PC-9 (cell line): ENCODE results near the gene ERP27. TPM values are rescaled to one million over a fixed set of nuclear protein-coding genes. Genes with fewer than 3 reads are reported as not detected.

Experiments used
- Bru-seq: library from RNA; stranded (reverse); fragments of 400-500 nt; gene quantifications from one replicate; lab custom pipeline; 2021; lab: Mats Ljungman, UMichigan
- BruChase-seq, 2 experiments: library from RNA; stranded (reverse); fragments of 400-500 nt; gene quantifications; one replicate each; lab custom pipeline; 2021; lab: Mats Ljungman, UMichigan
- BruUV-seq: library from RNA; stranded (reverse); fragments of 400-500 nt; replicated peaks from 2 replicates; lab custom pipeline; 2021; lab: Mats Ljungman, UMichigan
- CTCF ChIA-PET: fragments of 300-600 bp; sonication (Branson Sonifier 250); formaldehyde crosslinking; loops from one replicate; lab custom pipeline; 2022; ENCODE audit warnings: antibody characterized with exemption; lab: Charles Lee
- POLR2A ChIA-PET: fragments of 300-600 bp; sonication (Branson Sonifier 250); formaldehyde crosslinking; loops from one replicate; lab custom pipeline; 2022; ENCODE audit warnings: antibody characterized with exemption; ENCODE audit not compliant: unreplicated experiment; lab: Charles Lee
- DNase-seq, 2 experiments: peaks; one replicate each; pipeline versions ENCODE4 v3.0.0 to v3.0.0-alpha.2; 2015 to 2022; ENCODE audit warnings: mixed read lengths in 1 of 2
- H2AFZ ChIP-seq: fragments of 200-600 bp; sonication (generic); 2 replicates; pipeline ENCODE4 v1.8.1; 2017; ENCODE audit warnings: antibody characterized with exemption
- H3F3A ChIP-seq: fragments of 200-600 bp; sonication (generic); 2 replicates; pipeline ENCODE4 v1.8.1; 2017; ENCODE audit warnings: antibody characterized with exemption, mild to moderate bottlenecking, low read depth; ENCODE audit not compliant: insufficient read depth
- H3K27ac ChIP-seq: fragments of 200-600 bp; sonication (generic); 2 replicates; pipeline ENCODE4 v1.6.1; 2016; ENCODE audit warnings: mixed run types
- H3K27me3 ChIP-seq: fragments of 200-600 bp; sonication (generic); 2 replicates; pipeline ENCODE4 v1.6.1; 2016; ENCODE audit warnings: low read depth, mixed run types; ENCODE audit not compliant: insufficient read depth
- H3K36me3 ChIP-seq: fragments of 200-600 bp; sonication (generic); 2 replicates; pipeline ENCODE4 v1.6.1; 2016; ENCODE audit warnings: low read depth, mixed run types
- H3K4me1 ChIP-seq: fragments of 200-600 bp; sonication (generic); replicated peaks from 2 replicates; pipeline ENCODE4 v1.6.1; 2016; ENCODE audit warnings: mixed run types; ENCODE audit not compliant: insufficient read depth
- H3K4me2 ChIP-seq: fragments of 200-600 bp; sonication (generic); 2 replicates; pipeline ENCODE4 v1.6.1; 2017; ENCODE audit warnings: mixed run types
- H3K4me3 ChIP-seq: fragments of 200-600 bp; sonication (generic); 2 replicates; pipeline ENCODE4 v1.6.1; 2016; ENCODE audit warnings: mixed run types
- H3K79me2 ChIP-seq: fragments of 200-600 bp; sonication (generic); 2 replicates; pipeline ENCODE4 v1.6.1; 2017; ENCODE audit warnings: low read depth, mixed run types
- H3K9me2 ChIP-seq: fragments of 200-600 bp; sonication (generic); 2 replicates; pipeline ENCODE4 v1.8.1; 2017; ENCODE audit warnings: mild to moderate bottlenecking; ENCODE audit not compliant: insufficient read depth
- H3K9me3 ChIP-seq: fragments of 200-600 bp; sonication (generic); 2 replicates; pipeline ENCODE4 v1.8.1; 2016; ENCODE audit warnings: low read depth; ENCODE audit not compliant: insufficient read depth
- H4K20me1 ChIP-seq: fragments of 200-600 bp; sonication (generic); 2 replicates; pipeline ENCODE4 v1.8.1; 2017; ENCODE audit not compliant: insufficient read depth
- EZH2 ChIP-seq: fragments of 200-600 bp; sonication (generic); IDR thresholded peaks from 2 replicates; pipeline ENCODE4 v1.8.0; 2017; ENCODE audit warnings: antibody characterized with exemption, low read depth
- intact Hi-C: fragments of 100-400 bp; cut with micrococcal nuclease; formaldehyde crosslinking; loops from one replicate; pipeline ENCODE4 v1.10.0; 2022; ENCODE audit not compliant: unreplicated experiment
- long read RNA-seq: library from polyadenylated mRNA; stranded (forward); transcript quantifications from one replicate; pipeline ENCODE4 v2.0.0, GENCODE V29; 2022
- total RNA-seq: library from RNA; stranded (reverse); gene quantifications from 2 replicates; pipeline ENCODE4 v1.2.3, GENCODE V29; 2021
- TF ChIP-seq, protein P1 (sequence below): fragments of 200-600 bp; sonication (generic); conservative IDR thresholded peaks from 2 replicates; pipeline ENCODE4 v1.6.1; 2017; ENCODE audit warnings: mixed run types, antibody characterized with exemption, mild to moderate bottlenecking, moderate library complexity

ERP27 gene
- total RNA-seq (14.9 and 33.4 TPM in 2 replicates), Bru-seq, nascent RNA (percentile 67 among the genes with signal in this experiment), BruChase-seq, experiment 1, labeled RNA remaining after a 2-hour chase (percentile 52 among the genes with signal in this experiment), BruChase-seq, experiment 2, labeled RNA remaining after a 6-hour chase (percentile 64 among the genes with signal in this experiment)
- long read RNA-seq, transcript ERP27-202 (5 exons, 993 nt): major isoform, 86 of 98 reads
- long read RNA-seq, partial matches to known transcripts: 9 of 98 reads
- long read RNA-seq, other reads (novel, unspliced or antisense): 3 of 98 reads

DNA sequence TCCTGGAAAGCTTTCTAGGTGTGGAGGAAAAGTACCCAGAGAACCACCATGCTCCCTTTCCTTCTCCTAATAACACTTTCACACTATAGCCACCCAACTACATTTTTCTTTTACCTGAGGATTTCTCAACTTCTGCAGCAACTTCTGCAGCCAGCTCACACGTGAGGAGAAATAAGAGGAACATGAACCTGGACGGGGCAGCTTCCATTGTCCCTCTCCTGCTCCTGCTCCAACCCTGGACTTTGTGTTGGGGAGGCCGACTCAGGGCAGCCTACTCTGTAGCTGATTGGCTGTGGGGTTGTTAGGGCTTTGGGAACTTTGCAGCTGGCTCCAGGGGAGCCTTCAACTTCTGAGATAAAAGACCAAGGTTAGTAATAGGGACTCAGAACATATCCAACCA is at the start of gene ERP27:
ERP27 (minus strand) TSS at position 237 of the 400 bp plus-strand sequence; CDS start at position 208, 29 bp downstream.
- Histone ChIP-seq H3K79me2 (no peaks in the 10 kb centered on the region), H3K4me1 (peaks cover 26% of the 10 kb centered on the region), H2AFZ (no peak within 1 kb of the TSS), H3K9me2 (no peaks in the 10 kb centered on the region), H3K27me3 (no peaks in the 10 kb centered on the region), H3K4me2 (no peak within 1 kb of the TSS), H3F3A (peaks cover 13% of the 10 kb centered on the region; the same call in 1 of the 2 replicates), H3K27ac (no peak within 1 kb of the TSS), H3K36me3 (peaks cover 24% of the 10 kb centered on the region; the same call in 1 of the 2 replicates), H3K9me3 (peaks cover 9% of the 10 kb centered on the region), H3K4me3 (no peak within 1 kb of the TSS), H4K20me1 (no peaks in the 10 kb centered on the region)
- no TSS peak for BruUV-seq
- TF ChIP-seq EZH2: no peak
- TF ChIP-seq, protein P1, sequence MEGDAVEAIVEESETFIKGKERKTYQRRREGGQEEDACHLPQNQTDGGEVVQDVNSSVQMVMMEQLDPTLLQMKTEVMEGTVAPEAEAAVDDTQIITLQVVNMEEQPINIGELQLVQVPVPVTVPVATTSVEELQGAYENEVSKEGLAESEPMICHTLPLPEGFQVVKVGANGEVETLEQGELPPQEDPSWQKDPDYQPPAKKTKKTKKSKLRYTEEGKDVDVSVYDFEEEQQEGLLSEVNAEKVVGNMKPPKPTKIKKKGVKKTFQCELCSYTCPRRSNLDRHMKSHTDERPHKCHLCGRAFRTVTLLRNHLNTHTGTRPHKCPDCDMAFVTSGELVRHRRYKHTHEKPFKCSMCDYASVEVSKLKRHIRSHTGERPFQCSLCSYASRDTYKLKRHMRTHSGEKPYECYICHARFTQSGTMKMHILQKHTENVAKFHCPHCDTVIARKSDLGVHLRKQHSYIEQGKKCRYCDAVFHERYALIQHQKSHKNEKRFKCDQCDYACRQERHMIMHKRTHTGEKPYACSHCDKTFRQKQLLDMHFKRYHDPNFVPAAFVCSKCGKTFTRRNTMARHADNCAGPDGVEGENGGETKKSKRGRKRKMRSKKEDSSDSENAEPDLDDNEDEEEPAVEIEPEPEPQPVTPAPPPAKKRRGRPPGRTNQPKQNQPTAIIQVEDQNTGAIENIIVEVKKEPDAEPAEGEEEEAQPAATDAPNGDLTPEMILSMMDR: no peak
- no peak for DNase-seq
- ChIA-PET CTCF (no interaction called here), POLR2A (interaction anchor here (0.6 kb wide), 1 partner anchor 163 kb away, joined by 5 read pairs; no protein-coding TSS in a partner anchor)
- intact Hi-C loops: no loop called here

DNA sequence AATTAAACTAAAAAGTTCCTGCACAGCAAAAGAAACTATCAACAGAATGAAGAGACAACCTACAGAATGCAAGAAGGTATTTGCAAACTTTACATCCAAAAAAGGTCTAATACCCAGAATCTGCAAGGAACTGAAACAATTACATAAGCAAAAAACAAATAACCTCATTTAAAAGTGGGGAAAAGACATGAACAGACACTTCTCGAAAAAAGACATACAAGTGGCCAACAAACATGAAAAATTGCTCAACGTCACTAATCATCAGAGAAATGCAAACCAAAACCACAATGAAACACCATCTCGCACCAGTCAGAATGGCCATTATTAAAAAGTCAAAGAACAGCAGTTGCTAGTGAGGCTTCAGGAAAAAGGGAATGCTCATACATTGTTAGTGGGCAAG is 49.7 kb upstream of the ERP27 start:
- Histone ChIP-seq H3K4me1 (no peaks in the 10 kb centered on the region), H3K9me3 (no peaks in the 10 kb centered on the region; the same call in 1 of the 2 replicates), H2AFZ (no peak overlapping the region), H3K27ac (no peak overlapping the region), H4K20me1 (no peaks in the 10 kb centered on the region), H3K36me3 (no peaks in the 10 kb centered on the region), H3K9me2 (peaks cover 4% of the 10 kb centered on the region; the same call in 1 of the 2 replicates), H3K27me3 (no peaks in the 10 kb centered on the region), H3K79me2 (no peaks in the 10 kb centered on the region), H3K4me3 (no peak overlapping the region), H3K4me2 (no peak overlapping the region), H3F3A (no peaks in the 10 kb centered on the region)
- intact Hi-C loops: no loop called here
- ChIA-PET POLR2A (no interaction called here), CTCF (no interaction called here)
- BruUV-seq: no TSS peak
- DNase-seq: no peak
- TF ChIP-seq, protein P1: no peak
- TF ChIP-seq EZH2: no peak

DNA sequence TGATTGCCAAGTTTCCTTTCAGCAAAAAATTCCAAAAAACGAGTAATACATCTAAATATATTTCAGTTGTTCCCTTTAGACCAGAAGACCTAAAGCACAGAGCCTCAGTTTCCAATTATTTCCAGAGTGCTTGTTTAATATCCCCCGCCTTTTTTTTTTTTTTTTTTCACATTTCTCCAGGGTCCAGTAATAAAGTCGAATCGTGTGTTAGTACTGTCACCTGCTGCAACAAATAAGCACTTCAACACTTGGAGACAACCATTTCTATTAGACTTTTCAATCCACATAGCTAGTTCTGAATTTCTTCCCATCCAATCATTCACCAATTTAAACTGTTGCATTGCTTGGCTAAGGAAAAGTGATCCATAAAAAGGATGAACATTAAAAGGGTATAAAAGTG is 48.1 kb upstream of the ERP27 start:
- Histone ChIP-seq H3K4me2 (no peak overlapping the region), H3K27me3 (no peaks in the 10 kb centered on the region), H3K9me3 (no peaks in the 10 kb centered on the region; the same call in 1 of the 2 replicates), H2AFZ (no peak overlapping the region), H3K27ac (no peak overlapping the region), H3F3A (no peaks in the 10 kb centered on the region), H3K9me2 (peaks cover 4% of the 10 kb centered on the region; the same call in 1 of the 2 replicates), H3K4me3 (no peak overlapping the region), H3K79me2 (no peaks in the 10 kb centered on the region), H4K20me1 (no peaks in the 10 kb centered on the region), H3K36me3 (no peaks in the 10 kb centered on the region), H3K4me1 (no peaks in the 10 kb centered on the region)
- POLR2A ChIA-PET: no interaction called here
- intact Hi-C loops: loop anchor here (2.0 kb wide), 1 partner anchor 142 kb away; no protein-coding TSS in a partner anchor
- DNase-seq: no peak
- TF ChIP-seq, protein P1: no peak; the same call in 1 of the 2 replicates
- TF ChIP-seq EZH2: no peak
- CTCF ChIA-PET: interaction anchor here (0.7 kb wide), 1 partner anchor 10 kb away, joined by 7 read pairs; no protein-coding TSS in a partner anchor
- BruUV-seq: no TSS peak
